HCT116 (cell line): Measurements from ENCODE around the gene TTC9B. TPM values are rescaled to one million over a fixed set of nuclear protein-coding genes. Genes with fewer than 3 reads are reported as not detected.

Source experiments
- ATAC-seq: fragments of 200-7000 bp; cut with Tn5 transposase; 2 replicates; pipeline ENCODE4 v1.9.1; 2020; ENCODE audit warnings: mild to moderate bottlenecking, moderate library complexity
- BruUV-seq: library from RNA; stranded (reverse); fragments of 400-500 nt; replicated peaks from 2 replicates; lab custom pipeline; 2021; lab: Mats Ljungman, UMichigan
- CTCF ChIA-PET: fragments of 300-600 bp; sonication (Branson Sonifier 250); formaldehyde crosslinking; loops from one replicate; lab custom pipeline; 2021; ENCODE audit warnings: antibody characterized with exemption; lab: Charles Lee
- POLR2A ChIA-PET: fragments of 300-600, 350-600 bp; sonication (Branson Sonifier 250); formaldehyde crosslinking; loops from one replicate; lab custom pipeline; 2021; ENCODE audit warnings: antibody characterized with exemption; lab: Charles Lee
- RAD21 ChIA-PET, 2 experiments: fragments of 300-600 bp; sonication (Branson Sonifier 250); formaldehyde crosslinking; loops; one replicate each; lab custom pipeline; 2023; ENCODE audit warnings: low total read pairs in 2 of 2; ENCODE audit not compliant: uncharacterized antibody in 2 of 2, unreplicated experiment in 2 of 2, low non-redundant PET in 1 of 2; lab: Charles Lee
- DNase-seq: peaks from one replicate; pipeline ENCODE4 v3.0.0-alpha.2; 2010; ENCODE audit warnings: low read depth, low spot score
- H2AFZ ChIP-seq: fragments of 200-600 bp; shearing (Covaris generic), sonication (generic); 2 replicates; pipeline ENCODE4 v1.6.1; 2017; ENCODE audit warnings: low read depth, mixed run types, mixed read lengths, antibody characterized with exemption, low read length; ENCODE audit not compliant: poor library complexity, severe bottlenecking
- H3K27ac ChIP-seq: 2 replicates; pipeline ENCODE4 v1.5.1; 2012; ENCODE audit warnings: low read depth, low read length
- H3K27me3 ChIP-seq: fragments of 200-600 bp; sonication (generic); 2 replicates; pipeline ENCODE4 v1.6.1; 2016; ENCODE audit warnings: mixed run types, low read length, mixed read lengths; ENCODE audit not compliant: insufficient read depth
- H3K36me3 ChIP-seq, 2 experiments: fragments of 200-500 bp in 1 of 2; fragments of 200-600 bp in 1 of 2; sonication (Bioruptor generic) in 1 of 2; sonication (generic) in 1 of 2; 2 replicates each; pipeline versions ENCODE4 v1.5.1 to v1.6.1; 2014 to 2016; ENCODE audit warnings: low read length in 2 of 2, inconsistent platforms in 1 of 2, mixed read lengths in 1 of 2, mixed run types in 1 of 2; ENCODE audit not compliant: insufficient read depth in 2 of 2, control insufficient read depth in 1 of 2
- H3K4me1 ChIP-seq, 2 experiments: fragments of 200-600 bp in 1 of 2; sonication (generic) in 1 of 2; 2 replicates each; pipeline versions ENCODE4 v1.5.1 to v1.6.1; 2012 to 2017; ENCODE audit warnings: low read length in 2 of 2, inconsistent platforms in 1 of 2, mild to moderate bottlenecking in 1 of 2, mixed read lengths in 1 of 2, mixed run types in 1 of 2, moderate library complexity in 1 of 2; ENCODE audit not compliant: insufficient read depth in 2 of 2, control insufficient read depth in 1 of 2
- H3K4me2 ChIP-seq: fragments of 200-600 bp; sonication (generic); 2 replicates; pipeline ENCODE4 v1.6.1; 2017; ENCODE audit warnings: mixed run types, low read length, mixed read lengths
- H3K4me3 ChIP-seq, 2 experiments: fragments of 200-600 bp in 1 of 2; sonication (generic) in 1 of 2; replicated peaks in 1 of 2; 2 replicates each; pipeline ENCODE4 v1.5.1; 2011 to 2016; ENCODE audit warnings: low read length in 2 of 2, control low read depth in 1 of 2, low read depth in 1 of 2, mild to moderate bottlenecking in 1 of 2, mixed read lengths in 1 of 2, mixed run types in 1 of 2
- H3K79me2 ChIP-seq: fragments of 200-600 bp; sonication (generic); 2 replicates; pipeline ENCODE4 v1.6.1; 2017; ENCODE audit warnings: mild to moderate bottlenecking, mixed run types, low read length, moderate library complexity, mixed read lengths; ENCODE audit not compliant: insufficient read depth
- H3K9ac ChIP-seq: fragments of 200-600 bp; sonication (generic); 2 replicates; pipeline ENCODE4 v1.6.1; 2016; ENCODE audit warnings: low read length, mixed read lengths
- H3K9me2 ChIP-seq: fragments of 200-600 bp; sonication (generic), shearing (Covaris generic); 2 replicates; pipeline ENCODE4 v1.6.1; 2017; ENCODE audit warnings: mixed run types, mild to moderate bottlenecking, moderate library complexity; ENCODE audit not compliant: insufficient read depth
- H3K9me3 ChIP-seq, 2 experiments: fragments of 200-500 bp in 1 of 2; fragments of 200-600 bp in 1 of 2; sonication (Bioruptor generic) in 1 of 2; sonication (generic) in 1 of 2; 2 replicates each; pipeline ENCODE4 v1.6.1; 2014 to 2017; ENCODE audit warnings: low read length in 2 of 2, mixed read lengths in 2 of 2, inconsistent platforms in 1 of 2, low read depth in 1 of 2, mild to moderate bottlenecking in 1 of 2, mixed run types in 1 of 2, moderate library complexity in 1 of 2; ENCODE audit not compliant: control insufficient read depth in 1 of 2, insufficient read depth in 1 of 2
- H4K20me1 ChIP-seq: fragments of 200-600 bp; sonication (generic), shearing (Covaris generic); 2 replicates; pipeline ENCODE4 v1.6.1; 2017; ENCODE audit warnings: mixed run types, mild to moderate bottlenecking, moderate library complexity; ENCODE audit not compliant: insufficient read depth
- CEBPB ChIP-seq: IDR thresholded peaks from 2 replicates; pipeline ENCODE4 v1.6.1; 2012; ENCODE audit warnings: low read depth
- EGR1 ChIP-seq: IDR thresholded peaks from 2 replicates; pipeline ENCODE4 v1.6.1; 2012; ENCODE audit warnings: low read depth
- ELF1 ChIP-seq: IDR thresholded peaks from 2 replicates; pipeline ENCODE4 v1.6.1; 2012; ENCODE audit warnings: low read depth, borderline replicate concordance
- EZH2 ChIP-seq: fragments of 200-600 bp; sonication (generic); IDR thresholded peaks from 2 replicates; pipeline ENCODE4 v1.6.1; 2017; ENCODE audit warnings: antibody characterized with exemption, mixed run types
- EZH2phosphoT487 ChIP-seq: fragments of 200-600 bp; IDR thresholded peaks from 2 replicates; pipeline ENCODE4 v1.6.1; 2018; ENCODE audit warnings: antibody characterized with exemption, borderline replicate concordance
- FOSL1 ChIP-seq: IDR thresholded peaks from 2 replicates; pipeline ENCODE4 v1.6.1; 2012; ENCODE audit warnings: low read depth
- POLR2A ChIP-seq: IDR thresholded peaks from 2 replicates; pipeline ENCODE4 v1.7.0; 2011; ENCODE audit warnings: borderline replicate concordance; ENCODE audit not compliant: insufficient read depth, insufficient read length; ENCODE audit errors: extremely low read depth
- POLR2AphosphoS5 ChIP-seq: IDR thresholded peaks from 2 replicates; pipeline ENCODE4 v1.6.1; 2011; ENCODE audit warnings: mild to moderate bottlenecking, low read depth, low read length, moderate library complexity
- SIN3A ChIP-seq: IDR thresholded peaks from 2 replicates; pipeline ENCODE4 v1.6.1; 2012; ENCODE audit warnings: low read depth
- SP1 ChIP-seq: IDR thresholded peaks from 2 replicates; pipeline ENCODE4 v1.6.1; 2012; ENCODE audit warnings: low read depth
- SRF ChIP-seq: IDR thresholded peaks from 2 replicates; pipeline ENCODE4 v1.6.1; 2012; ENCODE audit warnings: low read depth
- TCF7L2 ChIP-seq: IDR thresholded peaks from 2 replicates; pipeline ENCODE4 v1.7.0; 2011; ENCODE audit warnings: borderline replicate concordance, inconsistent platforms; ENCODE audit not compliant: insufficient read depth, insufficient read length; ENCODE audit errors: extremely low read depth
- ZNF274 ChIP-seq: fragments of 200-500 bp; sonication (Bioruptor generic); IDR thresholded peaks from 2 replicates; pipeline ENCODE4 v1.6.1; 2014; ENCODE audit warnings: mild to moderate bottlenecking, low read depth, low read length, inconsistent platforms
- intact Hi-C: fragments of 100-400 bp; cut with micrococcal nuclease; formaldehyde crosslinking; loops from 2 replicates; pipeline ENCODE4 v1.10.0; 2022
- total RNA-seq: library from RNA; stranded (reverse); gene quantifications from one replicate; pipeline ENCODE4 v1.2.1, GENCODE V29; 2021; ENCODE audit not compliant: unreplicated experiment
- TF ChIP-seq, protein P1 (sequence below): IDR thresholded peaks from 2 replicates; pipeline ENCODE4 v1.6.1; 2012; ENCODE audit warnings: low read depth
- TF ChIP-seq, protein P2 (sequence below), 3 experiments: fragments of 200-600 bp in 1 of 3; sonication (generic) in 1 of 3; IDR thresholded peaks in 2 of 3; conservative IDR thresholded peaks in 1 of 3; 2 replicates each; pipeline ENCODE4 v1.5.1; 2012 to 2017; ENCODE audit warnings: low read depth in 2 of 3, low read length in 2 of 3, antibody characterized with exemption in 1 of 3, borderline replicate concordance in 1 of 3, control low read depth in 1 of 3, mild to moderate bottlenecking in 1 of 3, mixed read lengths in 1 of 3, mixed run types in 1 of 3, moderate library complexity in 1 of 3; ENCODE audit not compliant: insufficient read depth in 1 of 3
- TF ChIP-seq, protein P3 (sequence below): IDR thresholded peaks from 2 replicates; pipeline ENCODE4 v1.6.1; 2012

TTC9B gene
- total RNA-seq, 1 experiment from 2014 or later, result 1.7 TPM

DNA sequence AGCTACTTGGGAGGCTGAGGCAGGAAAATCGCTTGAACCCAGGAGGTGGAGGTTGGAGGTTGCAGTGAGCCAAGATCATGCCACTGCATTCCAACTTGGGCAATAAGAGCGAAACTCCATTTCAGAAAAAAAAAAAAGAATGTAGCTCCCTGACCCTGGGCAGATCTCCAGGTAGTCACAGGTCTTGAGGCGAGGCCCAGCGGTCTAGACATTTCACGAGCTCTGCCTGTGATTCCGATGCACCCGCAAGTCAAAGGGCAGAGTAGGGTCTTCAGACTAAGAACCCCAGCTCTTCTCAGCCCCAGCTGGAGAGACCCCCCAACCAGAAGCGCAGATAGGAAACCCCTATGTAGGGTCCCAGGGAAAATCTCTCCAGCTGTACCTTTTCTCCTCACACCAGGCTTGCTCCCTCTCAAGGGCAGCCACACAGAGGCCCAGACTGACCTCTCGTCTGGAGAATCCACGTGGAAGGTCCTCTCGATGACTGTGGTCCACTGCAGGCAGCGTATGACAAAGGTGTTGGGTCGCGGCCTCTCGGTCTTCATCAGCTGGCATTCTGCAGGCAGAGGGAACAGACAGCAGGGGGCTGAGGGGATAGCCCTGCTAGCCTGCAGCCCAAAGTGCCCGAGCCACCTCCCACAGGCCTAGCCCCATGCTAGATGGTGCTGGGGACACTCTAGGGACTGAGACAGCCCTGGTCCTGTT, 36.7 kb upstream of the TTC9B start:
- peaks cover 24% of the 10 kb centered on the region for H3K79me2 ChIP-seq
- H3K4me2 ChIP-seq, result no peak overlapping the region
- H3K27me3 ChIP-seq, result no peaks in the 10 kb centered on the region
- TF ChIP-seq TCF7L2, result no peak
- no peak for TF ChIP-seq EGR1
- TF ChIP-seq, protein P1, sequence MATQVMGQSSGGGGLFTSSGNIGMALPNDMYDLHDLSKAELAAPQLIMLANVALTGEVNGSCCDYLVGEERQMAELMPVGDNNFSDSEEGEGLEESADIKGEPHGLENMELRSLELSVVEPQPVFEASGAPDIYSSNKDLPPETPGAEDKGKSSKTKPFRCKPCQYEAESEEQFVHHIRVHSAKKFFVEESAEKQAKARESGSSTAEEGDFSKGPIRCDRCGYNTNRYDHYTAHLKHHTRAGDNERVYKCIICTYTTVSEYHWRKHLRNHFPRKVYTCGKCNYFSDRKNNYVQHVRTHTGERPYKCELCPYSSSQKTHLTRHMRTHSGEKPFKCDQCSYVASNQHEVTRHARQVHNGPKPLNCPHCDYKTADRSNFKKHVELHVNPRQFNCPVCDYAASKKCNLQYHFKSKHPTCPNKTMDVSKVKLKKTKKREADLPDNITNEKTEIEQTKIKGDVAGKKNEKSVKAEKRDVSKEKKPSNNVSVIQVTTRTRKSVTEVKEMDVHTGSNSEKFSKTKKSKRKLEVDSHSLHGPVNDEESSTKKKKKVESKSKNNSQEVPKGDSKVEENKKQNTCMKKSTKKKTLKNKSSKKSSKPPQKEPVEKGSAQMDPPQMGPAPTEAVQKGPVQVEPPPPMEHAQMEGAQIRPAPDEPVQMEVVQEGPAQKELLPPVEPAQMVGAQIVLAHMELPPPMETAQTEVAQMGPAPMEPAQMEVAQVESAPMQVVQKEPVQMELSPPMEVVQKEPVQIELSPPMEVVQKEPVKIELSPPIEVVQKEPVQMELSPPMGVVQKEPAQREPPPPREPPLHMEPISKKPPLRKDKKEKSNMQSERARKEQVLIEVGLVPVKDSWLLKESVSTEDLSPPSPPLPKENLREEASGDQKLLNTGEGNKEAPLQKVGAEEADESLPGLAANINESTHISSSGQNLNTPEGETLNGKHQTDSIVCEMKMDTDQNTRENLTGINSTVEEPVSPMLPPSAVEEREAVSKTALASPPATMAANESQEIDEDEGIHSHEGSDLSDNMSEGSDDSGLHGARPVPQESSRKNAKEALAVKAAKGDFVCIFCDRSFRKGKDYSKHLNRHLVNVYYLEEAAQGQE, result no peak
- TF ChIP-seq, protein P2, sequence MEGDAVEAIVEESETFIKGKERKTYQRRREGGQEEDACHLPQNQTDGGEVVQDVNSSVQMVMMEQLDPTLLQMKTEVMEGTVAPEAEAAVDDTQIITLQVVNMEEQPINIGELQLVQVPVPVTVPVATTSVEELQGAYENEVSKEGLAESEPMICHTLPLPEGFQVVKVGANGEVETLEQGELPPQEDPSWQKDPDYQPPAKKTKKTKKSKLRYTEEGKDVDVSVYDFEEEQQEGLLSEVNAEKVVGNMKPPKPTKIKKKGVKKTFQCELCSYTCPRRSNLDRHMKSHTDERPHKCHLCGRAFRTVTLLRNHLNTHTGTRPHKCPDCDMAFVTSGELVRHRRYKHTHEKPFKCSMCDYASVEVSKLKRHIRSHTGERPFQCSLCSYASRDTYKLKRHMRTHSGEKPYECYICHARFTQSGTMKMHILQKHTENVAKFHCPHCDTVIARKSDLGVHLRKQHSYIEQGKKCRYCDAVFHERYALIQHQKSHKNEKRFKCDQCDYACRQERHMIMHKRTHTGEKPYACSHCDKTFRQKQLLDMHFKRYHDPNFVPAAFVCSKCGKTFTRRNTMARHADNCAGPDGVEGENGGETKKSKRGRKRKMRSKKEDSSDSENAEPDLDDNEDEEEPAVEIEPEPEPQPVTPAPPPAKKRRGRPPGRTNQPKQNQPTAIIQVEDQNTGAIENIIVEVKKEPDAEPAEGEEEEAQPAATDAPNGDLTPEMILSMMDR (IDR thresholded peaks at IDR 0.05 in 2 of 3, conservative IDR thresholded peaks at IDR 0.05 in 1 of 3; ENCODE audit: borderline replicate concordance in 1 of 3, insufficient read depth in 1 of 3, low read depth in 2 of 3, low read length in 2 of 3), result no peak
- TF ChIP-seq, protein P3, sequence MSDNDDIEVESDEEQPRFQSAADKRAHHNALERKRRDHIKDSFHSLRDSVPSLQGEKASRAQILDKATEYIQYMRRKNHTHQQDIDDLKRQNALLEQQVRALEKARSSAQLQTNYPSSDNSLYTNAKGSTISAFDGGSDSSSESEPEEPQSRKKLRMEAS, result no peak
- TF ChIP-seq SP1, result no peak
- TF ChIP-seq ZNF274, result no peak
- TF ChIP-seq EZH2phosphoT487, result no peak
- no peak for TF ChIP-seq SRF
- no peak for TF ChIP-seq ELF1
- TF ChIP-seq SIN3A, result no peak
- TF ChIP-seq EZH2, result no peak
- TF ChIP-seq CEBPB, result no peak
- no peak for TF ChIP-seq FOSL1
- no peak for TF ChIP-seq POLR2A
- no peak for TF ChIP-seq POLR2AphosphoS5
- H2AFZ ChIP-seq, result no peak overlapping the region
- peaks cover 13 to 21% of the 10 kb centered on the region in 2 experiments; a peak in 2 of 4 replicates for H3K4me1 ChIP-seq
- ChIA-PET POLR2A (no interaction called here), RAD21 (no interaction called here), CTCF (no interaction called here)
- H3K4me3 ChIP-seq, result no peak overlapping the region
- intact Hi-C loops, result no loop called here
- BruUV-seq, result no TSS peak
- peaks cover 14 to 24% of the 10 kb centered on the region in 2 experiments; a peak in 3 of 4 replicates for H3K36me3 ChIP-seq
- no peak overlapping the region for H3K9ac ChIP-seq
- H4K20me1 ChIP-seq, result no peaks in the 10 kb centered on the region
- H3K27ac ChIP-seq, result no peak overlapping the region
- H3K9me3 ChIP-seq, result no peaks in the 10 kb centered on the region
- DNase-seq (no peak), ATAC-seq (no peak)
- no peaks in the 10 kb centered on the region for H3K9me2 ChIP-seq
